RWPE2 (cell line): Measurements from ENCODE around the gene GBF1.

ENCODE experiments used
- ATAC-seq: fragments of 200-7000 bp; cut with Tn5 transposase; 3 replicates; pipeline ENCODE4 v1.9.1; 2021; ENCODE audit warnings: low read depth
- DNase-seq: peaks from one replicate; pipeline ENCODE4 v3.0.0-alpha.2; 2020; ENCODE audit warnings: low spot score
- H3K27ac ChIP-seq: fragments of 450-650 bp; 2 replicates; pipeline ENCODE4 v1.5.1; 2017; ENCODE audit warnings: mild to moderate bottlenecking; ENCODE audit not compliant: poor library complexity, severe bottlenecking
- H3K27me3 ChIP-seq: fragments of 250-450 bp; sonication (Bioruptor Pico); 2 replicates; pipeline ENCODE4 v1.5.1; 2021; ENCODE audit warnings: mild to moderate bottlenecking, moderate library complexity; ENCODE audit not compliant: insufficient read depth, poor library complexity, severe bottlenecking
- H3K36me3 ChIP-seq: fragments of 250-450 bp; sonication (Bioruptor Pico); 2 replicates; pipeline ENCODE4 v1.5.1; 2020; ENCODE audit warnings: low read depth, mild to moderate bottlenecking, moderate library complexity
- H3K4me1 ChIP-seq: fragments of 250-450 bp; sonication (Bioruptor Pico); 2 replicates; pipeline ENCODE4 v1.5.1; 2021; ENCODE audit warnings: mild to moderate bottlenecking, moderate library complexity; ENCODE audit not compliant: insufficient read depth, poor library complexity, severe bottlenecking
- H3K4me3 ChIP-seq: fragments of 250-450 bp; sonication (Bioruptor Pico); 2 replicates; pipeline ENCODE4 v1.5.1; 2021; ENCODE audit warnings: mild to moderate bottlenecking, moderate library complexity; ENCODE audit not compliant: severe bottlenecking
- H3K9me3 ChIP-seq: fragments of 250-450 bp; sonication (Bioruptor Pico); 2 replicates; pipeline ENCODE4 v1.5.1; 2021; ENCODE audit warnings: mild to moderate bottlenecking, moderate library complexity; ENCODE audit not compliant: severe bottlenecking
- TF ChIP-seq, protein P1 (sequence below): fragments of 450-650 bp; IDR thresholded peaks from one replicate; pipeline ENCODE4 v1.5.1; 2017; ENCODE audit warnings: mild to moderate bottlenecking, moderate library complexity; ENCODE audit not compliant: poor library complexity, severe bottlenecking

Gene GBF1

DNA sequence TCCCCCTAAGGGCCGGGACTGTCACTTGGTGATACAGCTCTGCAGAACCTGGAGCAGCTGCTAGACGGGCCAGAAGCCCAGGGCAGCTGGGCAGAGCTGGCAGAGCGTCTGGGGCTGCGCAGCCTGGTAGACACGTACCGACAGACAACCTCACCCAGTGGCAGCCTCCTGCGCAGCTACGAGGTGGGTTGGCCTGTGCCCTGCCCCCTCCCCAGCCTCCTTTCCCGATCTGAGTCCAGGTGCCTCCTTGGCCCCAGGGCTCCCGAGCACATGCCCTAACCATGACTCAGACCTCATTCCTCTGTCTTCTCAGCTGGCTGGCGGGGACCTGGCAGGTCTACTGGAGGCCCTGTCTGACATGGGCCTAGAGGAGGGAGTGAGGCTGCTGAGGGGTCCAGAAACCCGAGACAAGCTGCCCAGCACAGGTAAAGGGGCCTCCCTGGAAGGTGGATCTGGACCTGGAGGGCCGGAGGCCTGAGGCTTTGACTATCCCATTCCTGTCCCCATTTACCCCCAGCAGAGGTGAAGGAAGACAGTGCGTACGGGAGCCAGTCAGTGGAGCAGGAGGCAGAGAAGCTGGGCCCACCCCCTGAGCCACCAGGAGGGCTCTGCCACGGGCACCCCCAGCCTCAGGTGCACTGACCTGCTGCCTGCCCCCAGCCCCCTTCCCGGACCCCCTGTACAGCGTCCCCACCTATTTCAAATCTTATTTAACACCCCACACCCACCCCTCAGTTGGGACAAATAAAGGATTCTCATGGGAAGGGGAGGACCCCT, 156.6 kb downstream of the GBF1 start:
- H3K9me3 ChIP-seq: no peaks in the 10 kb centered on the region
- H3K27me3 ChIP-seq: no peaks in the 10 kb centered on the region
- ATAC-seq (peak; percentile 77), DNase-seq (peak; percentile 95)
- peaks cover 12% of the 10 kb centered on the region for H3K4me1 ChIP-seq
- peak overlapping the region; percentile 53 for H3K27ac ChIP-seq
- TF ChIP-seq, protein P1, sequence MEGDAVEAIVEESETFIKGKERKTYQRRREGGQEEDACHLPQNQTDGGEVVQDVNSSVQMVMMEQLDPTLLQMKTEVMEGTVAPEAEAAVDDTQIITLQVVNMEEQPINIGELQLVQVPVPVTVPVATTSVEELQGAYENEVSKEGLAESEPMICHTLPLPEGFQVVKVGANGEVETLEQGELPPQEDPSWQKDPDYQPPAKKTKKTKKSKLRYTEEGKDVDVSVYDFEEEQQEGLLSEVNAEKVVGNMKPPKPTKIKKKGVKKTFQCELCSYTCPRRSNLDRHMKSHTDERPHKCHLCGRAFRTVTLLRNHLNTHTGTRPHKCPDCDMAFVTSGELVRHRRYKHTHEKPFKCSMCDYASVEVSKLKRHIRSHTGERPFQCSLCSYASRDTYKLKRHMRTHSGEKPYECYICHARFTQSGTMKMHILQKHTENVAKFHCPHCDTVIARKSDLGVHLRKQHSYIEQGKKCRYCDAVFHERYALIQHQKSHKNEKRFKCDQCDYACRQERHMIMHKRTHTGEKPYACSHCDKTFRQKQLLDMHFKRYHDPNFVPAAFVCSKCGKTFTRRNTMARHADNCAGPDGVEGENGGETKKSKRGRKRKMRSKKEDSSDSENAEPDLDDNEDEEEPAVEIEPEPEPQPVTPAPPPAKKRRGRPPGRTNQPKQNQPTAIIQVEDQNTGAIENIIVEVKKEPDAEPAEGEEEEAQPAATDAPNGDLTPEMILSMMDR: no peak
- peaks cover 23% of the 10 kb centered on the region for H3K36me3 ChIP-seq
- H3K4me3 ChIP-seq: no peak overlapping the region

DNA sequence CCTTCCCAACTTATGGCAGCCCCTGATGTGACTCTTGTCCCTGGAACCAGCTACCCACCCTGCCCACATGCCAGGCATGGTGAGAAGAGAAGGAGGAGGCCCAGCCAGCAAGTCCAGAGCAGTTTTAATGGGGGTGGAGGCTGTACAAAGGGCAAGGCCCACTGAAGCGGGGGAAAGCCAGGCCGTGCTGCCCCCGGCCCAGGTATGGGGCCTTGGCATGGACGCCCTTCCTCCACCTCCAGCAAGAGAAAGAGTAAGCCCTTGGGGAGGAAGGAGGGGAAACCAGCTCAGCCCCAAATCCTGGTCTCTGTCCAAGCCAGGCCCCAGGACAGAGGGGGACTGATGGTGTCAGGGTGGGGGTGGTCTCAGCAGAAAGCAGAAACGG, 157.2 kb downstream of the GBF1 start:
- H3K27me3 ChIP-seq: no peaks in the 10 kb centered on the region
- H3K36me3 ChIP-seq: peaks cover 21% of the 10 kb centered on the region
- H3K4me1 ChIP-seq: peaks cover 12% of the 10 kb centered on the region
- DNase-seq: no peak
- no peaks in the 10 kb centered on the region for H3K9me3 ChIP-seq
- TF ChIP-seq, protein P1: no peak
- ATAC-seq: no peak
- peak overlapping the region; percentile 53 for H3K27ac ChIP-seq
- H3K4me3 ChIP-seq: no peak overlapping the region

DNA sequence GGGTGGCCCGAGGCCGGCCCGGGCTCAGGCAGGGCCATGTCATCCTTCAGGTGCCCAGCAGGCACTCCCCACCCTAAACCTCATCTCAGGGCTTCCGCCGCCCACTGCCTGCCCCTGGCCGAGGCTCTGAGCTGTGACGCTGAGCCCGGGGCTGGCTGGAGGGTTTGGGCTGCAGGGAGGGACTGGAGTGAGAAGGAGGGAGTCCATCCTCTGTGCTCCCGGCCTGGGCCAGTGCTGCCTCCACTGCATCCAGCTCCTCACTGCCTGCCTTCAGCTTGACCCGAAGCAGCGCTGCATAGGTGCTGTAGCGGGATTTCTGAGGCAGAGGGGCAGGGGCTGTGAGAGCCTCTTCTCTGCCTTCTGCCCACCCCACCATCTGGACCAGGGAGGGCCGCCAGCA, 157.8 kb downstream of the GBF1 start:
- peaks cover 12% of the 10 kb centered on the region for H3K4me1 ChIP-seq
- DNase-seq: no peak
- H3K9me3 ChIP-seq: no peaks in the 10 kb centered on the region
- TF ChIP-seq, protein P1: no peak
- H3K27ac ChIP-seq: no peak overlapping the region
- H3K4me3 ChIP-seq: no peak overlapping the region
- peaks cover 3% of the 10 kb centered on the region for H3K27me3 ChIP-seq
- peaks cover 15% of the 10 kb centered on the region for H3K36me3 ChIP-seq
- no peak for ATAC-seq

DNA sequence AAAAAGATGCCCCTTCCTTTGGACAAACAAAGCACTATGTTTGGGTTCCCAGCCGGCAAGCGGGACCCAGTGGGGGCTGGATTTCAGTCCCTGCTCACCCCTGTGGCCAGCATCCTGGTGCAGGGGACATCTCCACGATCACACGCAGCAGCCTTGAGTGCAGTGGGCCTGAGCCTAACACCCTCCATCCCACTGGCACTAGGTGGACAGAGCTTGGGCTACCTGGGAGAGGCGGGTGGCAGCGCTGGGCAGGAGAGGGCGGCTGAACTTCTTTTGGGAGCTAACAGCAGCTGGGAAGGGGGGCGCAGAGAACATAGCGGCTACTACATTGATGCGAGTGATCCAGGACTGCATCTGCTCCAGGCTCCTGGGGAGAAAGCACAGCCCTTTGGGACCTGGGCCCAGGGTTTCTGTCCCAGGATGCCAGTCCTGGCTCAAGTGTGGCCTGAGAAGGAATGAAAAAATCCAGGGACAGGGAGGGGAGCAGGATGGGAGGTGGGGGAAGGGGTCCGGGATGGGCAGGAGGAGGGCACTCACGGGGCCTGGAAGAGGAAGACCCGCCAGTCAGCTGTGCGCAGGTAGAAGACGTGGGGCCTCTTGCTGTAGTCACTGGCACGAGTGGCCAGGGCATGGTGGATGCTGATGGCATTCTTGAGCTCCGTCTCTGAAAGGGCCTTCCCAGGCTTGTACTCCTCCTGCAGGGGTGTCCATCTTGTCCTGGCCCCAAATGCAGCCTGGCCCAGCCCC, 159.2 kb downstream of the GBF1 start:
- Histone ChIP-seq H3K9me3 (no peaks in the 10 kb centered on the region), H3K36me3 (peaks cover 14% of the 10 kb centered on the region; the same call in 1 of the 2 replicates), H3K27me3 (peaks cover 14% of the 10 kb centered on the region), H3K4me3 (no peak overlapping the region), H3K27ac (no peak overlapping the region), H3K4me1 (peaks cover 12% of the 10 kb centered on the region)
- DNase-seq (no peak), ATAC-seq (no peak)
- TF ChIP-seq, protein P1: no peak
